Stimulated activated CD4-positive, alpha-beta T cell treated with anti-CD3 and anti-CD28 coated beads, Interleukin-2, amount 100 ng/mL, for 24 hours (primary cell): ENCODE data around the gene NCOR2.

Experiments
- DNase-seq, 2 donors: peaks; one replicate each; pipeline ENCODE4 v3.0.0-alpha.2; 2020

The NCOR2 gene

DNA sequence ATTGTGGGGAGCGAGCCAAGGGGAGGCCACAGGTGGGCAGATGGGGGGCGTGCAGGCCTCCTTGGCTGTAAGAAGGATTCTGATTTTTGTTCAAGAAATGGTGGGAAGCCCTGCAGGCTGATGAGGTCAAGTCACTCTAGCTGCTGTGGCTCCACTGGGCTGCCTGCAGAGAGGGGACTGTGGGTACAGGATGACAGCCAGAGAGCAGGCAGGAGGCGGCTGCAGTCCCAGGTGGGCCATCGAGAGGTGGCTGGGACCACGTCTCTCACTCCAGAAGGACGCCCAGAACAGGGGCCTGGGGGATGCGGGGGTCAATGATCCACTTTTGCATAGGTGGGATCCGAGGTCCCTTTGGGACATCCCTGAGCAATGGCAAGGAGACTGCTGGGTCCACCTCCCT is 9.1 kb downstream of the NCOR2 start:
- DNase-seq, result no peak

DNA sequence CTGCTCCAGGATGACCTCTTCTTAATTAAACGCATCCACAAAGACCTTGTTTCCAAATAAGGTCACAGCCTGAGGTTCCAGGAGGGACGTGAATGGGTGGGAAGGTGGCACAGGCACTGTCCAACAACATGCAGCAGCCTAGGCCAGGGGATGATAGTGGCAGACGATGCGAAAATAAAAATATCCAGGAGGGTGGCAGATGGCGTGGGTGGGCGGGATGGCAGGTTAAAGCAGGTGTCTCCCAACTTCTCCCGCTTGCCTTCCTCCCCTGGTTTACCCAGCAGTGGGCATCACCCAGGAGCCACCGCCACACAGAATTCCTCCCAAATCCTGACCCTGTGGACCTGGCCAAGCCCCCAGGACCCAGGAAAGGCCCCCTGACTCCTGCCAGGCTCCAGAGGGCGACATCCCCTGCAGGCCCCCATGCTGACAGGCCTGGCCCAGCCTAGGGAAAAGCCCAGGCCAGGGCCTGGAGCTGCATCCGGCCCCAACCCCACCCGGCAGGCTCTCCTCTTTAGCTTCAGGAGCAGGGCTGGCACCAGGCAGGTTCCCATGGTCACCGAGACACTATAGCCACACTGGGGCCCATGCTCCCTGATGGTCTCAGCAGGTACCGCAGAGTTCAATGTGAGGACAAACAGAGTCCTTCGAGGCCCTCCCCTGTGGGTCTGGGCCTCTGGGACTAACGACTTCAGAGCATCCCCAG is 9.7 kb downstream of the NCOR2 start:
- DNase-seq, result no peak

DNA sequence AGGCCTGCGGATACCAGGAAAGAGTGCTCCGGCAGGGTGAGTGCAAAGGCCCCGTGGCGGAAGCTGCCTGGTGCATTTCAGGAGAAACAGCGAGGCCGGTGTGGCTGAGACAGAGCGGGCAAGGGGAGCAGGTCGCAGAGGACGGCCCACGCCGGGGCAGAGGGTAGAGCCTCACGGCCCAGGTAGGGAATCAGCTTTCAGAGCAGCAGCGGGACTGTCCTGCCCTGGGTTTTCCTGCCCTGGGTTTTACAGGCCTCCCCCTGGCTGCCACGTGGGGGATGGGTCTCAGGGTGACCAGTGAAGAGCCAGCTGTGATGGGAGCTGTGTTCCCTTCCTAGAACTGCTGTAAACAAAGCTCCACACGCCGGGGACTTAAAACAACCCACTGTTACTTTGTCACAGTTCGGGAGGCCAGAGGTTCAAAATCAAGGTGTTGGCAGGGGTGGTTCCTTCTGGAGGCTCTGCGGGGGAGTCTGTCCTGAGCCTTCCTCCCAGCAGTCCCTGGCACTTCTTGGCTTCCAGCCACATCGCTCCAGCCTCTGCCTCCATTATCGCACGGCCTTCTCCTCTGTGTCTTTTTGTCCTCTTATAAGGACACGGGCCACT is 10.4 kb downstream of the NCOR2 start:
- DNase-seq, result no peak

DNA sequence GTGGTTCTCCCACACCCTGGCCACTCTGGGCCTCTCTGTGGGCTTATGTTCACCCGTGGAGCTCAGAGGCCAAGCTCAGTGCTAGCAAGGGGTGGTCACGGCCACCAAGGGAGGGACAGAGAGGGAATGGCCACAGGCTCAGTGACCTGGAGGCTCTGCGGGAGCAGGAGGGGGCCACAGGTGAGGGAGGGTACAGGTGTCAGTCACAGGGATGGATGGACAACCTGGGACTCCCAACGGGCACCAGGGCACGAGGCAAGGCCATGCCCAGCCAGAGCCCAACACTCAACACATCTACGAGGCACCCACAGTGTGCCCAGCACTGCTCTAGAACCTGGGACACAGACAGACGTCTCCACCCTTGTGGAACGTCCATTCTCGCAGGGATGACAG is 11.3 kb downstream of the NCOR2 start:
- DNase-seq, result no peak

DNA sequence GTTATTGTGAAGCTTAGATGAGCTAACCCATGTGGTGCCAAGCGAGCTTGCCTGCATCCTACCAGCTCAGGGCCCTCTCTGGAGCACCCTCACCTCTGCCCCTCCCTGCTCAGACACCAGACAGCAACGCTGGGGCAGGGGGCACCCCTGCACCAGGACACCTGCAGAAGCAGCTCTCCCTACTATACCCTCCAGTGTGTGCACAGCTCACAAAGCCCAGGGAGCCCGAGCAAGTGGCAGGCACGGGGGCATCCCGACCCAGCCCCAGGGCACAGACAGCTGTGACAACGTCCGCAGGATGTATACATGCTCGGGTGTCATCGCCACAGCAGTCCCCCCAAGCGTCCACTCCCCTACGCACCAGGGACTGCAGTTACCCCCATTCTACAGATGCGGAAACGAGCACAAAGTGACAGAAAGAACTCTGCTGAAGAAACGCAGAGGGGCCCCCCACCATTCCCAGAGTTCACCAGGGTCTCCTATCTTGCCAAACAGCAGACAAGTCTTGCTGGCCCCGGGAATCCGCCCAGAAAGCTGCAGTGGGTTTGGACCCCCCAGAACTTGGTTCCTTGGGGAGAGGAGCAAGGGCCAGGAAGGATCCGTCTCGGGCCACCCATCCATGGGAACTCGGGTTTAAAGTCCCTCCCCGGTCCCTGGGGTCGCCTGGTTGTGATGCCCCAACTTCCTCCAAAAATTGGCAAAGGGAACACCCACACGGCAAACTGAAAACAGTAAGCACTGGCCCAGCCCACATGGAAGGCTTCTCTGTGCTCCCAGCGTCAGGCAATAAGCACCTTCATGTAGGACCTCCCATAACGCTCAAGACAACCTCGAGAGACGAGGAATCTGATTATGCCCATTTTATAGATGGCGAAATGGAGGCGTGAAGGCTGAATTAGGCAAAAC is 12.0 kb downstream of the NCOR2 start:
- DNase-seq, result no peak

DNA sequence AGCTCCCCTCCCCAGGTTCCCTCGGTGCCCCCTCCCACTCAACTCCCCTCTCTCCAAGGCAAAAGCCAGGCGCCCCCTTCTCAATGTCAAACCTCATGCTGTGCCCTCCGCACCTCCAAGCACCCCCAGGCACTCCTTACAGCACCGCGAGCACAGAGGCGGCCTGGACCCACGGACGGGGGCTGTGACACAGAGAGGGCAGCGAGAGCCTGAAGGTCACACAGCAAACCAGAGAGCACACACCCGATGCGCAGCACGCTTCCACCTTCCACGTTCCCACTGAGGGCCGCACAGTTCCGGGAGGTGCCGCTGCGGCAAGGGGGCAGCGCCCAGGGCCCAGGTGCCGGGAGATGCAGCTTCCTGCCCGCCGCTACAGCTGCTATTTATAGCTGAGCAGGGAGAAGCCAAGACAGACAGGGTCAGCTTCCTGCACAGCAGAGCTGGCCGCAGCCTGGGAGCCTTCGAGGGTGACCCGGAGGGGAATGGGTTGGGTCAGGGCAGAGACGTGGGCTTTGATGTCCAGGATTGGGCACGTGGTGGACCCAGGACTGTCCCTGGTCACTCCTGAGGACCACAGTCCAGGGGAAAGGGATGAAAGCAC is 12.9 kb downstream of the NCOR2 start:
- DNase-seq, result no peak

DNA sequence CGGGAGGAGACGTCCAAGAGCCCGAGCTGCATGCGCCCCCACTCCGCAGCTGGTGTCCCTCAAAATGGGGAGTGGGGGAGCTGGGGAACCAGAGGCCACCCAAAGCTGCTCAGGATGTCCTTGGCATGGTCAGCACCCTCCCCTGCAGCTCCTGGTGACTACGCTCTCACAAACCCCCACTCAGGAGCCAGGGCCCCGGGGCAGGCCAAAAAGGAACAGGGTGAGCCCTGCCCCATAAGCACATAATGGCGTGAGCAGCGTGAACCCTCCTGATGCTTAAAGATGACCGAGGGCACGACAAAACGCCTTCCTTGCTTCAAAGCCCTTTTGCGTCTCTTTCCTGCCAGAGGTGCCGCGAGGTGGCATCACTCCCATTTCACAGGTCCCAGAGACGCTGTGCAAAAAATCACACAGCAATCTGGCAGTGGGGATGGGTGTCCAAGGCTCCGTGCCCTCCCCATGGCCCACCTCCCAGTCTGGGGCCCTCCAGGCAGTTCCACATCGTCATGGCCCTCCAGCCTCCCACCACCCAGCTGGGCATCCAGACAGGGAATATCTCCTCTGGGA is 13.5 kb downstream of the NCOR2 start:
- no peak for DNase-seq

DNA sequence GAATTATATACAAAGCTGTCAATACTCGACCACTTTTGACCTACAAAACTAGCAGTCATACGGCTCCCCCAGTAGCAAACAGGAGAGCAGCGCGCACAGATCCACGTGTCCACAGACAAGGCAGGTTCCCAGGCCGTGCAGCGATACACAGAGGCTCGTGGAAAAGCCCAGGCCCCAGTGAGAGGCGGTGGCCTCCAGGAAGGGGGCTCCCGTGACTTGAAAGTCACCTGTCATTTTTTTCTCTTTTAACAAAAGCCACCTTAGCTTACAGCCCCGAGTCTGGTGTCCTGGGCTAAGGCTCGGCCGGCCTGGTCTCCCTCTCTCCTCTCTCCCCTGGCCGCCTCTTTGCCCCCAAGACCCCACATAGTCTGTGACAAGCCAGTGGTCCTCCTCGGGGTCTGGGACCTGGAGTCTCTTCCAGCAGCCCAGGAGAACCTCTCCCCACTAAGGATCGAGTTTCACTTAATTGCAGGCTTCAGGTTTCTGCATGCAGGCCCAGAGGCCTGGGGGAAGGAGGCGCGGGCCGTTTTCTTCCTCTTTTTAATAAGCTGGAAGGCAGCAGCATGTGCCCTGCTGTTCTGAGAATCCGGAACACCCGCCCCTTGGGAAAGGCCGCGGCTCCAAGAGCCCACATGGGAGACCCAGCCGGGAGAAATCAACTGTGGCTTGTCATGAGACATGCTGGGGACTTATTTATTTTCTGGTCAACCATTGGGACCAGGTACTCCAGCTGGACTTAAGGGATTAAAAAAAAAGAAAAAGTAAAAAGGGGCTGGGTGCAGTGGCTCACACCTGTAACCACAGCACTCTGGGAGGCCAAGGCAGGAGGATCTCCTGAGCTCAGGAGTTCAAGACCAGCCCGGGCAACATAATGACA is 15.9 kb downstream of the NCOR2 start:
- DNase-seq, result no peak

DNA sequence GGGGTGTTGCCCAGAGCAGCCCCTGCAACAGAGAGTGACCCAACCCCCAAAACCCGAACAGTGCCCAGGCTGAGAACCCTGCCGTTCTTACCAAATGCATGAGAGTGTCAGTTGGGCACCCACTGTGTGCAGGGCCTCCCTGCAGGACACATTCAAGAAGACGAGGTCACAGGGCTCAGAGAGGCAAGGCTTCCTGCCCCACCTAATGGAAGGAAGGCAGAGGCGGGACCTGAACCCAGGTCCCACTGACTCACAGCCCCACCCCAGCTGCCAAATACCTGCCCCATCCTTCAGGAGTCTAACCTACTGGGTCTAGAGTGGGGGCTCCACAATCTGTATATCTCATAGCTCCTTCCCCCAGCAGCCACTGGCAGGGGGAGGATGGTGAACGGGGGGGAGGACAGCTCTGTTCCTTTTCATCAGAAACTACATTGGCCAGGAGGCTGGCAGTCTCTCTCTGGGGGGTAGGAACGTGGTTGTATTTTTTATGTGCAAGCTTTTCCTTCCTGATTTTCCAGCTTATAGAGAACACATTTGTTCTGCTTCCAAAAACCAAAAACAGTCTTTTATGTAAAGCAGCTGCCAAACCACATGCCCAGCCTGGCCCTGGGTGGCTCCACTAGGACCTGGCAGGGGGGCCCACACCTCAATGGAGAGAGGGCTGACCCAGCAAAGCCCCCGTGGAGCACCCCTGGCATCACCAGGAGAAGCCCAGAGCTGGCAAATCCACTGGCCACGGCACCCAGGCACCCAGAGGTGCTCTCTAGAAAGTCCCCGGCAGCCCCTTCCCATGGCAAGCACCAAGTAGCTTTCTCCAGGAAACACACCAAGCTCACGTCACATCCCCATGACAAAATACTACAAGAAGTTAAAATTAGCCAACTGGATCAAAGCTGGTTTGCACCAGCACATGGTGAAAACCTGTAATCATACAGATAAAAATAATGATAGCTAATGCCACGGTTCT is 17.0 kb downstream of the NCOR2 start:
- no peak for DNase-seq

DNA sequence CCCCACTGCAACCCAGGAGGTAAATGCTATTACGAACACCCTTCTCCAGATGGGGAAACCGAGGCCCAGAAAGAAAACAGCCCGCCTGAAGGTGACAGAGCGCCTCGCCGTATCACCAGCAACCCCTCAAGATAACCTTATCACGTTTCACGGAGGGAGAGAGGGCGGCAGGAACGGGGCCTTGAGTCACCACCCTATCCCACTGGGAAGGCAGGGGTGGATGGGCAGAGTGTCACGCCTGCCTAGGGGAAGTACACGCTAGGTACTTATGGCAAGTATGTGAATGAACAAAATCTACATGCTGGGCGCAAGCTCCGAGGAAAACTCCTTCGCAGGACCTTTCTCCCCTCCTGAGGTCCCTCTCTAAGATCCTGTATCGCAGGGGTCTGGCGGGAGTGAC is 17.8 kb downstream of the NCOR2 start:
- DNase-seq, result no peak

DNA sequence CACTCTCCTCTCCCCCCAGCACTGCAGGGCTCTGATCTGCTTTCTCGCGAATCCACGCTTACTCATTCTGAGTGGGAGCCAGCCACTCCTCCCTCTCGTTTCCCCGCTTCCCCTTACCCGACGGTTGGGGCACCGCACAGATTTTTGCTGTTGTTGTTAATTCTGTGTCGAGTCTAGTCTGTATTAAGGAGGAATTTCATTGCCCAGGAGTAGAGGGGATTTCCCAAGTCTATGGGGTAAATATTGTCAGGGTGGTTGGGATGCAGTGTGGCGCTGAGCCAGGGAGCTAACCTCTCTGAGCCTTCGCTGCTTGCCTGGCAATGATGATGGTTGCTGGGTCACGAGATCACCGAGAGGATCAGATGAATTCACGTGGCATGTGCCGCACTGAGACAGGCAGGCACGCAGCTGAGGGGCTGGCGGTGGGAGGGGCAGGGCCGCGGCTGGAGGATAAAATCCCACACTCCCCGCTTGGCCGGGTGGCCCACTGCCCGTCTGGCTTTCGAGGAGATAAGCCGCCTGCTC is 18.5 kb downstream of the NCOR2 start:
- peak; percentile 42 to 46 for DNase-seq

DNA sequence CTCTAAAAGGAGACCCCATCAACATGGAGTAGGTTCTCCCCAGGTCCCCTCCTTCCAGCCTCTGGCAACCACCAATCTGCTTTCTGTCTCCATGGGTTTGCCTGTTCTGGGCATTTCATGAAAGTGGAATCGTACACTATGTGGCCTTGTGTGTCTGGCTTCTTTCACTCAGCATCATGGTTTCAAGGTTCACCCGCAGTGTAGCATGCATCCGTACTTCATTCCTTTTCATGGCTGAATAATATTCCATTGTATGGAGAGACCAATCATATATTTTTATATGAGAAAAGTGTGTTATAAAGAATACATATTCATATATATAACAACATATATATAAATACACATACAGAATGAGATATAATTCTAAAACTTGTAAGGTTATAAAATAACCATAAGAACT is 19.8 kb downstream of the NCOR2 start:
- DNase-seq, result no peak

DNA sequence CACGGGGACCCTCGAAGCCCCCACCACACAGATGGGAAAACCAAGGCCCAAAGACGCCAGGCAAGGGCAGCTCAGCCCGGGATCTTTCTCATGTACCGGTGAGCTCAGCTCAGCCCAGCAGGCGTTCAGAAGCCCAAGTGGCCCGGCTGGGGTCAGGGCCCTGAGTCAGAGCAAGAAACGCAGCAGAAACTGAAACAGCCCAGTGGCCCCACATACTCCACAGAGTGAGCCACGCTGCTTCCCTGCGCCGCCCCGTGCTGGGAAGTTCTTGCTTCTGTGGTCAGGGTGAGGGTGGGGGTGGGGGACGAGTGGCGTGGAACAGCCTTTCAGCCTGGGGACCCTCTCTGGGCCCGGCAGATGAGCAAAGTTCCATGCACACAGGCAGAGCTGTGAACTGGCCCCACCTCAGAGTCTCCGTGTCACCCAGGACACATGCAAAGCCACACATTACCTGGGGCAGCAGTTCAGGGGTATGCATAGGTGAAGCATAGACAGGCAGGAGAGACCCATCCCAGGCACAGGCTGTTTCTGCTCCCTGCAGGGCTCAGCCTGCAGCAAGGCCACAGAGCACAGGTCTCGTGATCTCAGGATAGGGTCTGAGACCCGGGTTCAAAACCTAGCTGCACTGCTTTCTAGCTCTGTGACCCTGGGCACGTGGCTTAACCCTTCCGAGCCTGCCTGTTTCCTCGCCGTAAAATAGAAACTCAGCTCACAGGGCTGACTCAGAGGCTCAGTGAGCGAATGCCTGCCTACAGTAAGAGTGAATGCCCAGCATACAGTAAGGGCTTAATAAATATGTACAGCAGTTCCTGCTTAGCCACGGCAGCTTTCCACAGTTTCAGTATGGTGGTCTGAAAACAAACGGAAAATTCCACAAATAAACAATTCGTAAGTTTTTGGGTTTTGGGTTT is 21.6 kb downstream of the NCOR2 start:
- peak; percentile 49 to 77 for DNase-seq

DNA sequence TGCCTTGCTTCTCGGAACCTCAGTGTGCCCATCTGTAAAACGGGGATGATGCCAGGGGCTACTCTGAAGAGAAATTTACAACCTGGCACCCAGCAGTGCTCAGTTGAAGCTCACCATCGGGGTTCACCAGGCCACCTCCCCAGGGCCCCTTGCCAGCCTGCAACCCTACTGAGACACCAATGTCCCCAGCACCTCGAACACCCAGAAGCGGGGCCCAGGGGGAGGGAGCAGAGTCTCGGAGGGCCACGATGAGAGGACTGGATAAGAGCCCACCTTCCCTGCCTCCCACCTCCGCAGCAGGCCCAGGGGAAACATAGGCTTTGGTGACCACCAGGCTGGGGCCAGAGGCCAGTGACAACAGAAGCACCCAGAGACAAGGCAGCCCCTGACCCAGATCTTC is 22.4 kb downstream of the NCOR2 start:
- DNase-seq, result no peak

DNA sequence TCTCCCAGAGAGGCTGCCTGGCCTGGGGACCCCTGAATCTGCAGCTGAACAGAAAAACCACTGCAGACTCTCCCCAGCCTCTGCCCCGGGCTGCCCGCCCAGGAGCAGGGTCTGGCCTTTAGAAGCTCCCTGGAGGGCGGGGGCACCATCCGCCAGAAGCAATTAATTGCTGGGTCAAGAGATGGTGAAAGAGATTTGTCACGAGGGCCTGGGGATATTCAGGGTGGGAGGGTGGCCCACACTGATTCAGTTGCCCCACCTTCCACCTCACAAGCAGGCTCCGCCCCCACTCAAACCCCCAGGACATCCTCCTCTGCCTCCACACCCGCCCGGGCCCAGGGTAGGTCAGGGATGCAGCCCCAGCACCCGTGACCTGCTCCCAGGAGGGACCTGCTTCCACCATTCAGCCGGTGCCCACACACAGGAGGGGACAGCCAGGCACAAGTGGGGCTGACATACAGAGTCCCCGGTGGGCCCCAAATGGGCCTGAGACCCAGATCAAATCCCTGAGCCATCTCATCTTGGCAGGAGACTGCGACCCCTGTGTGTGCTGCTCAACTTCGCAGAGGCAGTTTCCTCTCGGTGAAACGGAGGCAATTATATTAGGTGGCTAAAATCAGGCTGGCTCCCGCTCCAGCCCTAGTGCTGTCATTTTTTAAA is 23.0 kb downstream of the NCOR2 start:
- DNase-seq, result no peak

DNA sequence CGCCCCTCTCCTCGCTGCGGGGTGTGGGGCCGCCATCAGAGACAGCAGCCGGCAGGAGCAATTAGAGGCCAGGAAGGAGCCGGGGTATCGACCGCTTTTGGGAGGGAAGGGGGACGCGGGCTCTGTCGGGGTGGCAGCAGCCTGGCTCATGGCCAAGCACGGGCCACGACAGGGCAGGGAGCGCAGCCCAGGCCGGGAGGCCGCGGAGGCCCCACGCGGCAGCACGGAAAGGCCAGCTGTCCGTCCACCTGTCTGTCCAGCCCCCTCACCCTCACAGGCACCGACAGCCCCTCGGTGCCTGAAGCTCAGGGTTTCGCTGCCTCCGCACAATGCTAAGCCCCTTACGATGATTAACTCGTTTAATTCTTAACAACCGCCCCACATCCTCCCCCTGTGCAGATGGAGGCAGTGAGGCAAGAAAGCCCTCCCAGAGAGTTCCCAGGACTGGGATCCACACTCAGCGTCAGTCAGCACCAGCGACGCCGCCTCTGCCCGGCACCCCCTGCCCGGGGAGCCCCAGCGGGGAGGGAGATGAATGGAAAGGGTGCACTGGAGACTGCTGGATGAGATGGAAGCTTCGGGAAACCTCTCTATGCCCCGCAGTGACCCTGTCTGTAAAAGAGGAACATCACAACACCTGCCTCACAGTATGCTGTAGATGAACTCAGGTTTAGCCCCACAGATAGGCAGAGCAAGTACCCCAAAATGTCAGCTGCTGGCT is 23.7 kb downstream of the NCOR2 start:
- DNase-seq, result no peak

DNA sequence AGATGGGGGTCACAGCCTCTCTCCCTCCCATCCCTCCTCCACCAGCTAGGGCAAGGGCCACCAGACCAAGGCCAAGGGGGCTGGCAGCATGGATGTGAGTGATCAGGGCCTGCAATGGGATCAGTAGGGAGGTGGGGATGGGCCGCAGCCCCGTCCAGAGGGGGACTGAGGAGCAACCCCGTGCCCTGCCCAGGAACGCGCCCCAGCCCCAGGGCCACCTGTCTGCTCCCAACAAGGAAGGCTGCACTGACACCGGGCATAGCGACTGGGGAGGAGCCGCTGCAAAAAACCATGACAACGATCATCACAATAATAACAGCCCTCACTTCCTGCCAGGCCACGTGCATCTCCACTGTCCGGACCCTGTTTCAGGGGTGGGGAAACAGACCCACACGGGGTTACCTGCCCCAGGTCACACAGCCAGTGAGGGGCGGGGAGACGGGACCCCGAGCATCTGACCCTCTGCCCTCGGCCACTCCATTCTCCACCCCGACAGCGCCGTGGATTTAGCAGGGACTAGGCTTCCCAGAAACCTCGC is 24.3 kb downstream of the NCOR2 start:
- DNase-seq, result no peak
